Hippocampal formation (tissue), 2 donors: ENCODE data around the gene COL5A1.

Experiments
- DNase-seq, 2 donors: peaks; one replicate each; lab custom pipeline; 2025; lab: John Stamatoyannopoulos, UW

COL5A1 gene

DNA sequence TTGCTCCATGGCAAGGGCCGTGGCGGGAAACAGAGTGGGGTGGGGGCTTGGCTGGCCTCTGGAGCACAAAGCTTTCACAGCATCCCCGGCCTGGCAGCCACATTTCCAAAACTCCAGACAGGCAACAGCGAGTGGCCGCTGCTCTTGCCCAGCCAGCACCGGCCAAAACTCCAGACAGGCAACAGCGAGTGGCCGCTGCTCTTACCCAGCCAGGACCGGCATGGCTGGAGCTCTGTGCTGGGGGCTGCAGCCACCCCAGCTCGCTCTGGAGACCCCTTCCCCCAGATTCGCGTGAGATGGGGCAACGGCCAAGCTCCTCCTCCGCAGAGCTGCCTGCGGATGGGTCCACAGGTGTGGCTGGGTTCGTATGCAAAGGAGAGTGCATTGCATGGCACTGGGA, 98.5 kb downstream of the COL5A1 start:
- no peak for DNase-seq

DNA sequence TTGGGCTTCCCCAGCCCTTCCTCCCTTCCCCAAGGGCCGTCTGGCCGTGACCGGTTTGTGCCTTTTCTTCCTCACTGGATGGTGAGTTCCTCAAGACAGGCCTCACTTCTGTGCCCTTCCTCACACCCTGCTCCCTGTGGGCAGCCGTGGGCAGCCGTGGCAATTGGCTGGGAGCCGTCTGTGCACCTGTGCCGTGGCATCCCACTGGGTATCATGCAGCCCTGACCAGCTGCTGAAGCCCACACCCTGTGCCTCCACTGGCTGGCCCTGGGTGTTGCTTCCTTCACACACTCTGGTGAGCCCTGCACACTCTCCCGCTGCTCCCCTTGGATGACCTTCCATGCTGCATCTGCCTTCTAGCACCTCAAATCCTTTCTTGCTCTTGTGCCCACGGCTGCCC, 100.2 kb downstream of the COL5A1 start:
- no peak for DNase-seq

DNA sequence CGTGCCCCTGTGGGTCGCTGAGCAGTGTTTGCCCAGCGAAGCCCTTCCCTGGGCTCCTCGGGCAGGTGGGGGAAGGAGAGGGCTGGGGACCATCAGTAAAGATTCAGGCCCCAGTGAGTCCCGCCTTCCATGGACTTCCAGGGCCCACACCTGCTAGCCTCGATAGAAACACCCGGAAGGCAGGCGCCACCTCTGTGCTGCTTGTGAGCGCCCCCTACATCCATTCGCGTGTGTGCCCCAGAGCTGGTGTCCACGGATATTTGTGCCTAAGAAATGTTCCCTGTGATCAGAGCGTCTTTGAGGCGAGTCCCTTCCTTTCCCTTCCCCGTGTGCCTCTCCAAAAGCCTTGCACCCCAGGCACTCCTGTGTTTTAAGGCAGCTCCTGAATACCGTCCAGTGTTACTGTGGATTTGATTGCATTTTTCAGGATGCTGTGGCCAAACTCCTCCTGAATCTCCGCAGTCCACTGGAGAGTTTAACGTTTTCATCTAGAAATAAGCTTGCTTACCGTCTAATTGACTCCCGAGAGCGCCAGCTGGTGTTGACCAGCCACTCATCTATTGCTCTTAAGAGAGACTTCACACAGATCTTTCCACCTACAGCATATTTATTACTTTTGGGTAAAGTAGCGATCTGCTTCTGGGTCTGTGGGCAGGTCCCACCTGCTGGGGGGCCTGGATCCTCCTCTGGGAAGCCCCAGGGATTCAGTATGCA, 101.4 kb downstream of the COL5A1 start:
- no peak for DNase-seq

DNA sequence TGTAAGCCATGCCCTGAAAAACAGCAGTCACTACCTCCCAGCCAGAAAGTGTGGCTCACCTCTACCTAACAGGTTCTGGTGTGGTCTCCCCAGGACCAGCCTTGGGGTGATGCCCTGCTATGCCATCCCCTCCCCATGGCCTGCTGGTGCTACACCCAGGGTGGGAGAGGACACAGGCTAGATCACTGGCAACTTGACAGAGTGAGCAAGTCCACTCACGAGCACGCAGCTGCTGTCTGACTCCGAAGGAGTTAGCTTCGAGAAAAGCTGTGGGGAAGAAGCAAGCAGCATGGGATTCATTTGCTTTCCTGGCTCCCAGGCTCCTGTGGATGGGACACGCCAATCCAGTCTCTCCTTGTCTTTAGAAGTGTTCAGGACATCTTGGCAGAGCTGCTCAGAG, 102.2 kb downstream of the COL5A1 start:
- no peak for DNase-seq

DNA sequence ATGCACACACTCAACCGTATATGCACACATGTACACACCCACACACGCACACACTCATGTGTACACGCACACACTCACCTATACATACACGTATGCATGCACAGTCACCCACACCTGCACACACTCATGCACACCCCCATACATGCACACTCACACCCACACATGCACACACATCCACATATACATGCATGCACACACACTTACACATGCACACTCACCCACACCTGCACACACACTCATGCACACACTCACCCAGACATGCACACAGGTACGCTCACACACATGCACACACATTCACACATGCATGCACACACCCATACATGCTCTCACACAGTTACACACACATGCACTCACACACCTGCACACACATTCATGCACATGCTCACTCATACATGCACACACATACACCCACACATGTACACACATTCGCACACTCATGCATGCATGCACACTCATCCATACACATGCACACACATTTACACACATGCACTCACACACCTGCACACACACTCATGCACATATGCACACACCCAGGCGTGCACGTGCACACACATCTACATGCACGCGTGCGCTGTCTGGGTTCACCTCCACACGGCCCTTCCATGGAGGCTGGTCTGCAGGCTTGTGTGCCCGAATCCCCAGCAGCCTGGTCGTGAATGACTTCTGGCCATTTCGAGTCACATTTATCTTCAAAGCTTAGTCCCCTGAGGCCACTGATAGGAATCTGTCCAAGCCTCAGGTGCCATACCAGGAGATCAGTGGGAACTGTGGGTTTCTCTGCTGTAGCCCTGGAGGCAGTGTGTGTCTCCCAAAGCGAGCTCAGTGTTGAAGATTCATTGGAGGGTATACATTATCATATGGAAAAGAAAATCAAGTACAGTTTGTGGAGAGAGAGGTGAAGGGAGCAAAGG, 103.0 kb downstream of the COL5A1 start:
- DNase-seq: no peak

DNA sequence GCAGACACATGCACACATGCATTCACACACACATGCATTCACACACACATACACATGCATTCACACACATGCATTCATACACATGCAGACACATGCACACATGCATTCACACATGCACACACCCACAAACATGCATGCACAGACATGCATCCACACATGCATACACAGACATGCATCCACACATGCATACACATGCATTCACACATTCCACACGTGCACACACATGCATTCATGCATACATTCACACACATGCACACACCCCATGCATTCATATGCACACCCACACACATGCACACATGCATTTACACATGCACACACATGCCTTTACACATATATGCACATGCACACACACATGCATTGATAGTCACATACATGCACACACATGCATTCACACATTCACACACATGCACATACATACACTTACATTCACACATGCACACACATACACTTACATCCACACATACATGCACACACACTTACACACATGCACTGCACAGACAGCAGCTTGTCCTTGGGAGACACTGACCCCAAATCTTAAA, 106.4 kb downstream of the COL5A1 start:
- no peak for DNase-seq

DNA sequence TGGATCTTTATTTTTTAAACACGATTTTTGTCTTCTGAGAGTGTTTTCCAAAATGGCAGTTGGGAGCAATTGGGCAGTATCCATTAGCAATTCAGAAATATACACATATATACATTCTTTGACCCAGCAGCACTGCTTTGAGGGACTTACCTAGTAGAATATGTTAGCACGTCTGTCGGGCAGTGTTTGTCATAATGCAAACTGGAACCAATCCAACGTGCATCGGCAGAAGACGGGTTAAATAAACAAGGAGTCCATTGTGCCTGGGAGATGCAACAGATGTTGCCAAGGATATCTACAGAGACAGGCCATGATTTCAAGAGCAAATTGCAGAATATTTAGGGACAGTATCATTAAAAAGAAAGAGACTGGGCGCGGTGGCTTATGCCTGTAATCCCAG, 107.0 kb downstream of the COL5A1 start:
- no peak for DNase-seq

DNA sequence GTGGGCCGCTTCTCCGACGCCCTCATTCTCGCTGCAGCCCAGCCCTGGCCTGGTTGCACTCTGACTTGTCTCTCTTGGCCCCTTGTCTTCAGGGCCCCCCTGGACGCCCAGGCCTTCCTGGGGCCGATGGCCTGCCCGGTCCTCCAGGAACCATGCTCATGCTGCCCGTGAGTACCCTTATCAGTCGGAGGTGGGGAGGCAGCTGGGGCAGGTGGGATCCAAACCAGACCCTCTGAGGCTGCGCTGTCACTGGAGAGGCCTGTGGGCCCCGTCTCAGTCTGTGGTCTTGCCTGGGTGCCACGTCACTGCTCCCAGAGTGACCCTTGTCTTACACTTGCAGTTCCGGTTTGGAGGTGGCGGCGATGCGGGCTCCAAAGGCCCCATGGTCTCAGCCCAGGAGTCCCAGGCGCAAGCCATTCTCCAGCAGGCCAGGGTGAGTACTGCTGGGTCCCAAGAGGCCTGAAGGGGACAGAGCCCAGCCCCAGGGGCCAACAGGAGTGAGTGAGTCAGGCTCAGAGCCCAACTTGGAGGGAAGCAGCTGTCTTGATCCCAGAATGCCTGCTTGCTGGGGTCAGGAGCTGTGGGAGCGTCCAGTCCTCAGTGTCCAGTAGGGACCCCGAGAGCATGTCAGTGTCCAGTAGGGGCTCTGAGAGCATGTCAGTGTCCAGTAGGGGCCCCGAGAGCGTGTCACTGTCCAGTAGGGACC, 109.0 kb downstream of the COL5A1 start:
- DNase-seq: no peak

DNA sequence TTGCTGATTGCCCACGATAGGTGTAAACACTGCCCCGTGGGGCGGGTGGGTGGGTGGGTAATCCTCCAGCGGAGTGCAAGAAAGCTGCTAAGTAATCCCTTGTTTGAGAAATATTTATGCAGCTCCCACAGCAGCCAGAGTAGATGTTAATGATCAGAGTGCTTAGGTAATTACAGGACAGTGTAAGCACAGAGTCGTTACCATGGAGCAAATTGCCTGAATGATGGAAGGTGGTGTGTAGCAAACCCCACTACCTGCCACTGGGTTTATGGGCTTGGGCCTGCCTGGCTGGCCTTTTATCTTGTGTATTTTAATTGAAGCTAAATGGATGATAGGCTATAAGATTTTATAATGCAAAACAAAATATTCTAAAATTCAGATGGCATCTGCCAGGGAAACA, 110.0 kb downstream of the COL5A1 start:
- no peak for DNase-seq

DNA sequence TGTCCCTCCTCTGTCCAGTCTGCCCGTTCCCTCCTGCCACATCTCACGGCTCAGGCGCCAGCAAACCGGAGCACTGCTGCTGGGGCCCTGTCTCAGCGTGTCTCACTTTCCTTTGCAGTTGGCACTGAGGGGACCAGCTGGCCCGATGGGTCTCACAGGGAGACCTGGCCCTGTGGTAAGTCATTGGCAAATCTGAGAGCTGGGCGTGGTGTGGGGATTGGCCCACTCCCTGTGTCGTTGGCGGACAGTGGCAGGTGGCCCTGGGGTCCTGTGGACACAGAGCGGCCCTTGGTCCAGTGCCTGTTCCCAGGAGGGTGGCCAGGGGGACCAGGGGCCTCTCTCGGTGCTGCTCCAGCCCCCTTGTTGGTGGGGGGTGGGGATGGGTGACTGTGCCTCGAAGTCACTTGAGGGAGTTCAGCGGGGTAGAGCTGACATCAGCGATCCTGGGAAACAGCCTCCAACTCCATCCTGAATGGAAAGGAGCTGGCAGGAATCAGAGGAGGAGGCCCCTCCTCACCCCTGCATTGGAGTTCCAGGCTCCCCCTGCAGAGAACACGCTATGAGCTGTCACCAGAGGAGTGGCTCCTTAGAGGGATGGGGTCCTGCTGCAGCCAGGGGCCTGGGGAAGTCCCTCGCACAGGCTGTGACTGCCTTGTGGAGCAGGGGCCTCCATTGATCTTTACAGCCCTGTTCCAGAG, 111.0 kb downstream of the COL5A1 start:
- DNase-seq: no peak

DNA sequence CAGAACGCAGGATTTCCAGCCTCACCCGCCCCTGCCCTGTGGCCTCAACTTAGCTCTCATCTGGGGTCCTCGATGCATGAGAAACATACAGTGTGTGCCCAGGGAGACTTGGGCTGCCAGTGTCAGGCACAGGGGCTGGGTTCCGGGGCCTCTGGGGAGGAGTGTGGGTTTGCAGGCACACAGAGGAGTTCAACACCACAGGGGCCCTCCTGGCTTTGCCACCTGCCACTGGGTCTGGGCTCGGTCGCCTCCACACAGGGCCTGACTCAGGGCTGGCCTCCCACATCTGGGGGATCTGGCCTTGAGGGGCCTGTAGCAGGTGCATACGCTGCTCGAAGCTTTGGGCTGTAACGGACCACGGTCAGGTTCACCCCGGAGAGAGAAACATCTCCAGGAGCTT, 111.6 kb downstream of the COL5A1 start:
- DNase-seq: no peak

DNA sequence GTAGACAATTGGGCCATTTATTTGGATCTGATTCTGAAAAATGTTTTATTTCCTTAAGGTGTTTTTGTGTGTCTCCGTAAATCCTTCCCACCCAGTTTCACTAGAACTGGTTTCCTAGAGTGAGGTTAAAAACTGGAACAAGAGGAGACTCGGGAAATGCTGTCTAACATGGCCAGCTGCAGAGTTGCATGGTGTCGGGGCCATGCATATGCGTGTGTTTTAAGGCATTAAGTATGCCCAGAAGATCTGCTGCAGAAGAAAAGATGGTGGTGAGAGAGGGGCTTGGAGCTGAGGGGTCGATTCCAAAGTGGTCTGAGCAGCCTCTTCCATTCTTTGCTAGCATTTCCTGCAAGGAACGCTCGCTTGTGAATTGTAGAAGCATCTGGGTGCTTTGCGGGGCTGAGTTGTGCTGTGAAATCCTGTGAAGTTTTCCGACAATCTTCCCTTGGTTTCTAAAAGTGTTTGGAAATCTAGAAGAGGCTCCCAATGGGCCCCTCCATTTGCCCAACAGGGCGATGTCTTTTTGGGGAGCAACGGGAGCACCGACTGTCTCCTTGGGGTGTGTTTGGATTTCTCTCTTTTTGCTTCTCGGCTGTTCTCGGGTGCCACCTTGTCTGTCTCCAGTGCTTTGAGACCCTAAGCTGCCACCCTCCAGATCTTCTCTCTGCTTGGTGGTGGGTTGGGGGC, 113.8 kb downstream of the COL5A1 start:
- DNase-seq: no peak

DNA sequence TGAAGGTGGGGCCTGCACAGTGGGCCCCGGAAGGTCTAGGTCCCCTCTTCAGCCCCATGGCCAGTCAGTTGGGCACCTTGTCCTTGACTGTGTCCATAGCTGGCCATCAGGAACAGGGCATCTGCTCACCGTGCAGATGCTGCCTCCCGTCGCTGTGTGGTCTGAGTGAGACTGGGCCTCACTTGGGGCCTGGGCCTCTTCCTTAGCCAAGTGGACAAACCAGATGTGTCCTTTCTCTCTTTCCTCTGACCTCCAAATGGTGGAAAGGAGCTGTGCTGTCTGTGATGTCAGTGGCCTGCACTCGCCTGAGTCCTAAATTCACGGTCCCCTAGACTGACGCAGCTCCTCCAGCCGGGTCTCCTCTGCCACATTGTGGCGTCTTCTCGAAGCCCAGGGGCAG, 114.5 kb downstream of the COL5A1 start:
- DNase-seq: no peak

DNA sequence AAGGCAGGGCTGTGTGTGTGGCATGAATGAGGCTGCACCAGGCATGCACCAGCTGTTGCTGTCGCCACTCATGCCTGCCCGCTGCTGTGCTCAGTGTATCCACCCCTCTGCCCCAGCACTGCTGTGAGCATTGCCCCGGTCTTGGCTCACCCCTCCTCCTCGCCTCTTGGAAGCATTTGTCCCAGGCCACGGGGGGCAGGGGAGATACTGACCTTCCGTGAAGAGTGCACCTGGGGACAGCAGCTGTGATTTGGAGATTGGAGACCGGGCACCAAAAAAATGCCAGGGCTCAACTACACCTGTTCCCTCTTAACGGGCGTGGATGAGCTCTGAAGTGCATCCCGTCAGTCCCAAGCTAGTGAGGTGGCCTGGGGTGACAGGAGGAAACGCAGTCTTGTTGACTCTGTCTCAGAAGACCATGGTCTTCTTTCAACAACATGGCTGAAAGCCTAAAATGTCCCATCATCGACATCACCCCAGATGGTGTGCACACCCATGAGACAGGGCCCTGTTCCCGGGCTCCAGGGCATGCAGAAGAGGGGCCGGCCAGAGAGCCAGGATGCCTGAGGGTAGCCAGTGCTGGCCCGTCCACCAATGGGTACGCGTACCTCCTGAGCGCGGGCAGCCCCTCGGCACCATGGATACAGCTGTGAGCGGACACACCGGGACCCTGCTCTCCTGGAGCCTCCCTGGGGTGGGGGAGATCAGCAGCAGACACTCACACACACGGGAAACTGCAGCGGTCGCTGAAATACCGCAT, 115.8 kb downstream of the COL5A1 start:
- no peak for DNase-seq

DNA sequence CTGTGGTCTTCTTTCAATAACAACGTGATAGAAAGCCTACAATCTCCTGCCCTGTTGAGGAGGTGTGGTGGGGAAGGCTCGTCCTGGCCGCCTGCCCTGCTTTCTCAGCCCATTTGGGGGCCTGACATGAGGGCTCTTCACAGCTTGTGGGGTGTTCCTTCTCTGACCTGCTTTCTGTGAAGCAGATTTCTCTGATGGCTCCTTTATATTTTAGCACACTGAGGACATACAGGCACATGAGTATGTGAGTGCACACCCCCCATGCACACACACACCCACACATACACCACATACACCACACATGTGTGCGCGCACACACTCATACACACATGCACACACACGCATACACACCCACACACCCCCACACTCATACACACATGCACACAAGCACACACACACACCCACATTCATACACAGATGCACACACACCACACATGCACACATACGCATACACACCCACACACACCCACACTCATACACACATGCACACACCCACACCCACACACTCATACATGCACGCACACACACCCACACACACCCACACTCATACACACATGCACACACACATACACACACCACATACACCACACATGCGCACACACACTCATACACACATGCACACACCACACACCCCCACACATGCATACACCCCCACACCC, 117.5 kb downstream of the COL5A1 start:
- no peak for DNase-seq

DNA sequence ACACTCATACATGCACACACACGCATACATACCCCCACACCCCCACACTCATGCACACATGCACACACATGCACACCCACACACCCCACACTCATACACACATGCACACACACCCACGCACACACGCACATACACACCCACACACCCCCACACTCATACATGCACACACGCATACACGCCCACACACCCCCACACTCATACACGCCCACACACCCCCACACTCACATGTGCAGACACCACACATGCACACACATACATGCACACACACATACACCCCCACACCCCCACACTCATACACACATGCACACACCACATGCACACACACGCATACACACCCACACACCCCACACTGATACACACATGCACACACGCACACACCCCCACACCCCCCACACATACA, 118.3 kb downstream of the COL5A1 start:
- DNase-seq: no peak

DNA sequence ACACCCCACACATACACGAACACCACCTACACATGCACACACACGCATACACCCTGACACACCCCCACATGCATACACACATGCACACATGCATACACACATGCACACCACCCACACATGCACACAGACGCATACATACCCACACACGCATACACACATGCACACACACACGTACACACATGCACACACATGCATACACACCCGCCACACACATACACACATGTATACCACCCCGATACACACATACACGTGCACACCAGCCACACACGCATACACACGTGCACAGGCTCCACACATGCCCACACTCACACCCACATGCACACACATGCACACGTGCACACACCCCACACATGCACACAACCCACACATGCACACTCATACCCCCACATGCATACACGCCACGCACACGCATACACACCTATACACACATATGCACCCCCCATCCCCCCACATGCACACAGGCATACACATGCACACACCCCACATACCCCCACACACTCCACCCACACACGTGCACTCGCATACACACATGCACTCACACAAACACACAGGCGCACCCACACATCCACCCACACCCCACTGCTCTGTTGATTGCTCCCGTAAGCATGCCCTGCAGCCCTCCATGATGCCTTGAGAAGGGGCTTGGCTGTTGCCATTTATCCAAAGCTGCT, 119.3 kb downstream of the COL5A1 start:
- DNase-seq: no peak

DNA sequence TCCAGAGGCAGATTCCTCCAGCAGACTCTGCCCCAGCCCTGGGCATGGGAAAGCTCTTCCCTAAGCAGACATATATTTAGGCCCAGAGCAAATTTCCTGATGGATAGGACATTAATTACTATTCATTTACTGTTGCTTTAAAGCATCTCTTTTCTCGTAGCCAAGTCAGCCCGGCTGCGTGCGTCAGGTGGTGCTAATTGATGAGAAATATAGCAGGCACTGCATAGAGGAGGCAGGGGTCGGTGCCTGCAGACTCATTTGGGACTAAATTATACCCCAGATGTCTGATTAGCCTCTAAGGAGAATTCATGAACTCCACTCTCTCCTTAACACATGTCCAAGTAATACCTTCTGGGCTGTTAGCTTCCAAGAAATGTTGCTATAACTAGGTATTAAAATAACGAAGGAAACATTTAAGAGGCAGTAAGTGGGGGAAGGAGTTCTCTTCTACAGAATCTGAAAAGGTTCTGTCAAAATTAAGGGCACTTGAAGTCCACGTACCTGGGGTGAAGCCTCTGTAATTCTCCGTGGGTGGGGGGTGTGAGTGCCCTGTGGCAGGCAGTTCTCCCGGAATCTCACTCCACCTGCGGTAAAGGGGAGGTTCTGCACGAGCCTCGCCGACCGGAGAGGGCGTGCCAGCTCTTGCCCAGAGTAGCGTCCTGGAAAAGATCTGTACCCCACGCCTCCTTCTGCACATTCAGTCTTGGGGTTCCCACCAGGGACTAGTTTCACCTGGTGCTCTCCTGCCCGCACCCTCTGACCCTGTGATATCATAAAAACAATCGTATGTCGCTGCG, 123.1 kb downstream of the COL5A1 start:
- DNase-seq: no peak

DNA sequence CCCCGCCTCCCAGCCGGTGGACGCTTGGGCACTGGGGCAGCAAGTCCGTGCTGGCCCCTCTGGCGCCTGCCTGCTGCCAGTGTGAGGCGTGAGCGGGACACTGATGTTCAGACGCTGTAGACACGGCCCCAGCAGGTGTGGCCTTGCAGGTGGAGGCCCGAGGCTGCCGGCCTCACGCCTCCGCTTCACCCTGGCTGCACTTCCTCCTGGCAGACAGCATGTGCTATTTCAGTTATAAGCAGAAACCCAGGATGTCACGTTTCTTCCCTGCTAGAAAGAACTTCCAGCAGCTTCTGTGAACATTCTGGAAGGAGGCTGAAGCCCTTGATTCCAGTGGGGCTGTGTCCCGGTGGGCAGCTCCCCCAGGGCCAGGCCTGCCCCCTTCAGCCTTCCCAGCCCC, 124.2 kb downstream of the COL5A1 start:
- no peak for DNase-seq
